HCT116 (cell line): Measurements from ENCODE around the gene MORF4L2. TPM values are rescaled to one million over a fixed set of nuclear protein-coding genes. Genes with fewer than 3 reads are reported as not detected.

Source experiments
- ATAC-seq: fragments of 200-7000 bp; cut with Tn5 transposase; 2 replicates; pipeline ENCODE4 v1.9.1; 2020; ENCODE audit warnings: mild to moderate bottlenecking, moderate library complexity
- BruUV-seq: library from RNA; stranded (reverse); fragments of 400-500 nt; replicated peaks from 2 replicates; lab custom pipeline; 2021; lab: Mats Ljungman, UMichigan
- CTCF ChIA-PET: fragments of 300-600 bp; sonication (Branson Sonifier 250); formaldehyde crosslinking; loops from one replicate; lab custom pipeline; 2021; ENCODE audit warnings: antibody characterized with exemption; lab: Charles Lee
- POLR2A ChIA-PET: fragments of 300-600, 350-600 bp; sonication (Branson Sonifier 250); formaldehyde crosslinking; loops from one replicate; lab custom pipeline; 2021; ENCODE audit warnings: antibody characterized with exemption; lab: Charles Lee
- RAD21 ChIA-PET, 2 experiments: fragments of 300-600 bp; sonication (Branson Sonifier 250); formaldehyde crosslinking; loops; one replicate each; lab custom pipeline; 2023; ENCODE audit warnings: low total read pairs in 2 of 2; ENCODE audit not compliant: uncharacterized antibody in 2 of 2, unreplicated experiment in 2 of 2, low non-redundant PET in 1 of 2; lab: Charles Lee
- DNase-seq: peaks from one replicate; pipeline ENCODE4 v3.0.0-alpha.2; 2010; ENCODE audit warnings: low read depth, low spot score
- H2AFZ ChIP-seq: fragments of 200-600 bp; shearing (Covaris generic), sonication (generic); 2 replicates; pipeline ENCODE4 v1.6.1; 2017; ENCODE audit warnings: low read depth, mixed run types, mixed read lengths, antibody characterized with exemption, low read length; ENCODE audit not compliant: poor library complexity, severe bottlenecking
- H3K27ac ChIP-seq: 2 replicates; pipeline ENCODE4 v1.5.1; 2012; ENCODE audit warnings: low read depth, low read length
- H3K27me3 ChIP-seq: fragments of 200-600 bp; sonication (generic); 2 replicates; pipeline ENCODE4 v1.6.1; 2016; ENCODE audit warnings: mixed run types, low read length, mixed read lengths; ENCODE audit not compliant: insufficient read depth
- H3K36me3 ChIP-seq, 2 experiments: fragments of 200-500 bp in 1 of 2; fragments of 200-600 bp in 1 of 2; sonication (Bioruptor generic) in 1 of 2; sonication (generic) in 1 of 2; 2 replicates each; pipeline versions ENCODE4 v1.5.1 to v1.6.1; 2014 to 2016; ENCODE audit warnings: low read length in 2 of 2, inconsistent platforms in 1 of 2, mixed read lengths in 1 of 2, mixed run types in 1 of 2; ENCODE audit not compliant: insufficient read depth in 2 of 2, control insufficient read depth in 1 of 2
- H3K4me1 ChIP-seq, 2 experiments: fragments of 200-600 bp in 1 of 2; sonication (generic) in 1 of 2; 2 replicates each; pipeline versions ENCODE4 v1.5.1 to v1.6.1; 2012 to 2017; ENCODE audit warnings: low read length in 2 of 2, inconsistent platforms in 1 of 2, mild to moderate bottlenecking in 1 of 2, mixed read lengths in 1 of 2, mixed run types in 1 of 2, moderate library complexity in 1 of 2; ENCODE audit not compliant: insufficient read depth in 2 of 2, control insufficient read depth in 1 of 2
- H3K4me2 ChIP-seq: fragments of 200-600 bp; sonication (generic); 2 replicates; pipeline ENCODE4 v1.6.1; 2017; ENCODE audit warnings: mixed run types, low read length, mixed read lengths
- H3K4me3 ChIP-seq, 2 experiments: fragments of 200-600 bp in 1 of 2; sonication (generic) in 1 of 2; replicated peaks in 1 of 2; 2 replicates each; pipeline ENCODE4 v1.5.1; 2011 to 2016; ENCODE audit warnings: low read length in 2 of 2, control low read depth in 1 of 2, low read depth in 1 of 2, mild to moderate bottlenecking in 1 of 2, mixed read lengths in 1 of 2, mixed run types in 1 of 2
- H3K79me2 ChIP-seq: fragments of 200-600 bp; sonication (generic); 2 replicates; pipeline ENCODE4 v1.6.1; 2017; ENCODE audit warnings: mild to moderate bottlenecking, mixed run types, low read length, moderate library complexity, mixed read lengths; ENCODE audit not compliant: insufficient read depth
- H3K9ac ChIP-seq: fragments of 200-600 bp; sonication (generic); 2 replicates; pipeline ENCODE4 v1.6.1; 2016; ENCODE audit warnings: low read length, mixed read lengths
- H3K9me2 ChIP-seq: fragments of 200-600 bp; sonication (generic), shearing (Covaris generic); 2 replicates; pipeline ENCODE4 v1.6.1; 2017; ENCODE audit warnings: mixed run types, mild to moderate bottlenecking, moderate library complexity; ENCODE audit not compliant: insufficient read depth
- H3K9me3 ChIP-seq, 2 experiments: fragments of 200-500 bp in 1 of 2; fragments of 200-600 bp in 1 of 2; sonication (Bioruptor generic) in 1 of 2; sonication (generic) in 1 of 2; 2 replicates each; pipeline ENCODE4 v1.6.1; 2014 to 2017; ENCODE audit warnings: low read length in 2 of 2, mixed read lengths in 2 of 2, inconsistent platforms in 1 of 2, low read depth in 1 of 2, mild to moderate bottlenecking in 1 of 2, mixed run types in 1 of 2, moderate library complexity in 1 of 2; ENCODE audit not compliant: control insufficient read depth in 1 of 2, insufficient read depth in 1 of 2
- H4K20me1 ChIP-seq: fragments of 200-600 bp; sonication (generic), shearing (Covaris generic); 2 replicates; pipeline ENCODE4 v1.6.1; 2017; ENCODE audit warnings: mixed run types, mild to moderate bottlenecking, moderate library complexity; ENCODE audit not compliant: insufficient read depth
- CBX3 ChIP-seq: IDR thresholded peaks from 2 replicates; pipeline ENCODE4 v1.6.1; 2012; ENCODE audit warnings: low read depth
- CEBPB ChIP-seq: IDR thresholded peaks from 2 replicates; pipeline ENCODE4 v1.6.1; 2012; ENCODE audit warnings: low read depth
- ELF1 ChIP-seq: IDR thresholded peaks from 2 replicates; pipeline ENCODE4 v1.6.1; 2012; ENCODE audit warnings: low read depth, borderline replicate concordance
- EZH2 ChIP-seq: fragments of 200-600 bp; sonication (generic); IDR thresholded peaks from 2 replicates; pipeline ENCODE4 v1.6.1; 2017; ENCODE audit warnings: antibody characterized with exemption, mixed run types
- EZH2phosphoT487 ChIP-seq: fragments of 200-600 bp; IDR thresholded peaks from 2 replicates; pipeline ENCODE4 v1.6.1; 2018; ENCODE audit warnings: antibody characterized with exemption, borderline replicate concordance
- FOSL1 ChIP-seq: IDR thresholded peaks from 2 replicates; pipeline ENCODE4 v1.6.1; 2012; ENCODE audit warnings: low read depth
- JUND ChIP-seq: IDR thresholded peaks from 2 replicates; pipeline ENCODE4 v1.6.1; 2012
- MAX ChIP-seq: IDR thresholded peaks from 2 replicates; pipeline ENCODE4 v1.6.1; 2012
- POLR2A ChIP-seq: IDR thresholded peaks from 2 replicates; pipeline ENCODE4 v1.7.0; 2011; ENCODE audit warnings: borderline replicate concordance; ENCODE audit not compliant: insufficient read depth, insufficient read length; ENCODE audit errors: extremely low read depth
- REST ChIP-seq: IDR thresholded peaks from 2 replicates; pipeline ENCODE4 v1.6.1; 2012; ENCODE audit warnings: low read depth
- SIN3A ChIP-seq: IDR thresholded peaks from 2 replicates; pipeline ENCODE4 v1.6.1; 2012; ENCODE audit warnings: low read depth
- TCF7L2 ChIP-seq: IDR thresholded peaks from 2 replicates; pipeline ENCODE4 v1.7.0; 2011; ENCODE audit warnings: borderline replicate concordance, inconsistent platforms; ENCODE audit not compliant: insufficient read depth, insufficient read length; ENCODE audit errors: extremely low read depth
- YY1 ChIP-seq: IDR thresholded peaks from 2 replicates; pipeline ENCODE4 v1.6.1; 2011; ENCODE audit warnings: low read length, low read depth, moderate library complexity, mild to moderate bottlenecking; ENCODE audit not compliant: insufficient replicate concordance; ENCODE audit errors: extremely low read depth
- ZFX ChIP-seq: fragments of 450-650 bp; IDR thresholded peaks from 2 replicates; pipeline ENCODE4 v1.6.1; 2017
- ZNF274 ChIP-seq: fragments of 200-500 bp; sonication (Bioruptor generic); IDR thresholded peaks from 2 replicates; pipeline ENCODE4 v1.6.1; 2014; ENCODE audit warnings: mild to moderate bottlenecking, low read depth, low read length, inconsistent platforms
- intact Hi-C: fragments of 100-400 bp; cut with micrococcal nuclease; formaldehyde crosslinking; loops from 2 replicates; pipeline ENCODE4 v1.10.0; 2022
- total RNA-seq: library from RNA; stranded (reverse); gene quantifications from one replicate; pipeline ENCODE4 v1.2.1, GENCODE V29; 2021; ENCODE audit not compliant: unreplicated experiment
- TF ChIP-seq, protein P1 (sequence below): IDR thresholded peaks from 2 replicates; pipeline ENCODE4 v1.6.1; 2012
- TF ChIP-seq, protein P2 (sequence below): IDR thresholded peaks from 2 replicates; pipeline ENCODE4 v1.6.1; 2011; ENCODE audit warnings: mild to moderate bottlenecking, low read length, moderate library complexity; ENCODE audit not compliant: insufficient replicate concordance; ENCODE audit errors: extremely low read depth

MORF4L2 gene
- total RNA-seq, 1 experiment from 2014 or later = 308 TPM

DNA sequence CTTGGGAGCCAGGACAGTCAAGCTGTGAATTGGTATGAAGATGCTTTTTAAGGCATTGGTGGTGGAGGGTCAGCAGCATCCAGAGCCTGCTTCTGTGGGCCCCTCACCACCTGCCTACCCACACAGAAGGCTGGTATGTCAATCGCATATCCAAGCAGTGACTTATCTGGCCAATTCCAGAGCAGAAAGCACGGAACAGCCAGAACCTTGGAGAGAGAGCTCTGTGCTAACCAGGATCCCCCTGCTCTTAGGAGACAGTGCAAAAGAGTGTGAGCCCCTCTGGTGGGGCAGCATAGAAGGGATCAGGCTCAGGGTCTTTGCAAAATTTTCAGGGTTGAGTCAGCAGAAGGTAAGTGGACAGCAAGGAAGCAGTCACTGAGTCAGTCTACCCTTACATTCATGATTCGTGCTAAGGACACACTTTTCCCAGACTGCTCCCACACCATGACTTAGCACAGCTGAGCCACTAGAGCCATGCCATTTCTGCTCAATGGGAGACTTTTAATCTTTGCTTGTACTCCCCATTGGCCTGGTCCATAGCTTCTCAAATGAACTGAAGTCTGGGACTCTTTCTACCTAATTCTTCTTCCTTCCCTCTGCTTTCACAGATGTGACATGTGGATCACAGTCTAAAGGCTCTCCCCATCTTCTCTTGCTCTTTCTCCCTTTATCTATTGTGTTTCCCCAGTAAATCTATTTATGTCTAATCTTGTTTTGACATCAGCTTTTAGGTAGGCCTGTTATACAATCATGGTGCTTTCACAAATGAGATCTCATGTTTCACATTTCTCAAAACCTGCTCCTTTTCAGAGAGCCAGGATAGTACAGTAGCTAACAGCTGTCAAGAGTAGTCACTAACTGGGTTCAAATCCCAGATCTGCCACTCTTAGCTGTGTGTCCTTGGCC is 20.0 kb downstream of the MORF4L2 start:
- POLR2A ChIA-PET = no interaction called here
- Histone ChIP-seq H3K9me2 (no peaks in the 10 kb centered on the region), H3K9me3 (no peaks in the 10 kb centered on the region), H3K27ac (no peak overlapping the region), H3K4me1 (no peaks in the 10 kb centered on the region), H4K20me1 (no peaks in the 10 kb centered on the region), H3K4me3 (no peak overlapping the region), H3K9ac (no peak overlapping the region), H3K79me2 (no peaks in the 10 kb centered on the region), H3K36me3 (no peaks in the 10 kb centered on the region), H3K4me2 (no peak overlapping the region), H3K27me3 (no peaks in the 10 kb centered on the region), H2AFZ (no peak overlapping the region)
- RAD21 ChIA-PET = no interaction called here
- DNase-seq (no peak), ATAC-seq (no peak)
- CTCF ChIA-PET = no interaction called here
- TF ChIP-seq YY1 (no peak), JUND (no peak), ELF1 (no peak), MAX (no peak), SIN3A (no peak), ZNF274 (no peak), CEBPB (no peak), TCF7L2 (no peak), POLR2A (no peak), ZFX (no peak), REST (no peak), CBX3 (no peak), EZH2phosphoT487 (no peak), FOSL1 (no peak), EZH2 (no peak)
- TF ChIP-seq, protein P1, sequence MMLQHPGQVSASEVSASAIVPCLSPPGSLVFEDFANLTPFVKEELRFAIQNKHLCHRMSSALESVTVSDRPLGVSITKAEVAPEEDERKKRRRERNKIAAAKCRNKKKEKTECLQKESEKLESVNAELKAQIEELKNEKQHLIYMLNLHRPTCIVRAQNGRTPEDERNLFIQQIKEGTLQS = no peak
- TF ChIP-seq, protein P2, sequence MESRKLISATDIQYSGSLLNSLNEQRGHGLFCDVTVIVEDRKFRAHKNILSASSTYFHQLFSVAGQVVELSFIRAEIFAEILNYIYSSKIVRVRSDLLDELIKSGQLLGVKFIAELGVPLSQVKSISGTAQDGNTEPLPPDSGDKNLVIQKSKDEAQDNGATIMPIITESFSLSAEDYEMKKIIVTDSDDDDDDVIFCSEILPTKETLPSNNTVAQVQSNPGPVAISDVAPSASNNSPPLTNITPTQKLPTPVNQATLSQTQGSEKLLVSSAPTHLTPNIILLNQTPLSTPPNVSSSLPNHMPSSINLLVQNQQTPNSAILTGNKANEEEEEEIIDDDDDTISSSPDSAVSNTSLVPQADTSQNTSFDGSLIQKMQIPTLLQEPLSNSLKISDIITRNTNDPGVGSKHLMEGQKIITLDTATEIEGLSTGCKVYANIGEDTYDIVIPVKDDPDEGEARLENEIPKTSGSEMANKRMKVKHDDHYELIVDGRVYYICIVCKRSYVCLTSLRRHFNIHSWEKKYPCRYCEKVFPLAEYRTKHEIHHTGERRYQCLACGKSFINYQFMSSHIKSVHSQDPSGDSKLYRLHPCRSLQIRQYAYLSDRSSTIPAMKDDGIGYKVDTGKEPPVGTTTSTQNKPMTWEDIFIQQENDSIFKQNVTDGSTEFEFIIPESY = no peak
- BruUV-seq = no TSS peak
- intact Hi-C loops = no loop called here
